Subcutaneous abdominal adipose tissue (tissue), 5 donors: Measurements from ENCODE around the gene SF3B1.

Experiments used
- H3K27ac ChIP-seq: one replicate; pipeline ENCODE4 v1.7.0; 2013; ENCODE audit warnings: low read depth, mild to moderate bottlenecking, inconsistent platforms, low read length, moderate library complexity
- H3K27me3 ChIP-seq, 5 donors: one replicate each; pipeline ENCODE4 v1.7.0; 2013; ENCODE audit warnings: low read length in 5 of 5, inconsistent platforms in 1 of 5; ENCODE audit not compliant: control insufficient read depth in 5 of 5, insufficient read depth in 4 of 5
- H3K36me3 ChIP-seq, 5 donors: one replicate each; pipeline ENCODE4 v1.7.0; 2013; ENCODE audit warnings: low read length in 5 of 5; ENCODE audit not compliant: control insufficient read depth in 5 of 5, insufficient read depth in 5 of 5
- H3K4me1 ChIP-seq, 5 donors: one replicate each; pipeline ENCODE4 v1.7.0; 2013; ENCODE audit warnings: low read length in 5 of 5, mild to moderate bottlenecking in 3 of 5, moderate library complexity in 1 of 5; ENCODE audit not compliant: control insufficient read depth in 5 of 5, insufficient read depth in 5 of 5
- H3K4me3 ChIP-seq, 5 donors: one replicate each; pipeline ENCODE4 v1.7.0; 2013; ENCODE audit warnings: low read length in 5 of 5, low read depth in 1 of 5
- H3K9ac ChIP-seq, 5 donors: one replicate each; pipeline ENCODE4 v1.7.0; 2013; ENCODE audit warnings: low read length in 5 of 5, mild to moderate bottlenecking in 4 of 5, moderate library complexity in 3 of 5
- H3K9me3 ChIP-seq, 5 donors: one replicate each; pipeline ENCODE4 v1.7.0; 2013; ENCODE audit warnings: low read length in 5 of 5; ENCODE audit not compliant: control insufficient read depth in 5 of 5
- donor health status: healthy.
- donor health status: healthy.
- donor health status: healthy.
- donor health status: healthy.
- donor health status: healthy.

Gene SF3B1

DNA sequence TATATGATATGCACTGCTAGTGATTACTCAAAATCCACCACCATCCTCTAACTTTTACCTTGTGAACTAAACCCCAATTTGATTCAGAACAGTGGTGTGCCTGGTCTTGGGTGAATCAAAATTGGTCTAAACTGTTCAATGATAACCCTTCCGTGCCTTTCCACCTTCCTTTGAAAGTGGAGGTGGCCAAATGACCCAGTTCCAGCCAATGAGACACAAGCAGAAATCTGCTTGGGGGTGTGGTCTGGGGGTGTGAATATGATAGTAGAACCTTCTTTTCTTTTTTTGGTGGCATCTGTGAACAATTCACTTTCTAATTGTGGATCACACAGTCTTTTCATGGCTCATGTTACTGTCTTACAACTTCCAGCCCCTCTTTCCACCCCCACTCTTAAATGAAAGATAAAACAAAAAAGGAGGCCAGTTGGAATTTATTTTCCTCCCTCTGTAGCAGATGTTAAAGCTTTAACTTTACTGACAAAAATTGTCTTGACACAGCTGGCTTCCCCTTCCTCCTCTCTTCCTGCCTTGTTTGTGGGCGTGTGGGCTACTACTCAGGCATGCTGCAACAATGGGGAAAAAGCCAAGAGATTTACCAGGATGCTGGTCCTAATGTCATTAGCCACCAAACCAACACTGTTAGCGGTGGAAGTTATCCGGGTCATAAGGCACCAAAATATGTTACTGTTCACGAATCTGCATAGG is 65.4 kb downstream of the SF3B1 start:
- H3K36me3 ChIP-seq = no peaks in the 10 kb centered on the region
- H3K27ac ChIP-seq = no peak overlapping the region
- no peak overlapping the region for H3K4me3 ChIP-seq
- peaks cover 0 to 12% (median 8%) of the 10 kb centered on the region in 5 donors for H3K4me1 ChIP-seq
- no peak overlapping the region for H3K9ac ChIP-seq
- no peaks in the 10 kb centered on the region for H3K27me3 ChIP-seq
- no peaks in the 10 kb centered on the region for H3K9me3 ChIP-seq

DNA sequence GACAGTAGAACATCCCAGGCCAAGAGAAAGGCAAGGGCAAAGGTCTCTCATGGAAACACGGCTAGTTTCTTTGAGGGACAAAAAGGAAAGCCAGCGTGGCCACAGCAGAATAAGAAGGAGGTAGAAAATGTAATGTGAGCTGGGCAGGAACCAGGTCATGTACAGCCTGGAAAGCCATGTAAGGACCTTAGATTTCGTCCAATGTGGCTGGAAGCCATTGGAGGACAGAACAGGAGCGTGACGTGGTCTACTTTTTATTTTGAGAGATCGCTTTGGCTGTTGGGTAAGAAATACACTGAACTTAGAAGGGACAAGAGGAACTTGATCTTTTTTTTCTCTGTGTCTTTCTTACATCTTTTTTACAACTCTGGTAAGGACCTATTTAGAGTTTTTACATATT is 66.4 kb downstream of the SF3B1 start:
- no peak overlapping the region for H3K9ac ChIP-seq
- H3K27ac ChIP-seq = no peak overlapping the region
- peaks cover 0 to 12% (median 8%) of the 10 kb centered on the region in 5 donors for H3K4me1 ChIP-seq
- no peak overlapping the region for H3K4me3 ChIP-seq
- no peaks in the 10 kb centered on the region for H3K27me3 ChIP-seq
- no peaks in the 10 kb centered on the region for H3K36me3 ChIP-seq
- no peaks in the 10 kb centered on the region for H3K9me3 ChIP-seq

DNA sequence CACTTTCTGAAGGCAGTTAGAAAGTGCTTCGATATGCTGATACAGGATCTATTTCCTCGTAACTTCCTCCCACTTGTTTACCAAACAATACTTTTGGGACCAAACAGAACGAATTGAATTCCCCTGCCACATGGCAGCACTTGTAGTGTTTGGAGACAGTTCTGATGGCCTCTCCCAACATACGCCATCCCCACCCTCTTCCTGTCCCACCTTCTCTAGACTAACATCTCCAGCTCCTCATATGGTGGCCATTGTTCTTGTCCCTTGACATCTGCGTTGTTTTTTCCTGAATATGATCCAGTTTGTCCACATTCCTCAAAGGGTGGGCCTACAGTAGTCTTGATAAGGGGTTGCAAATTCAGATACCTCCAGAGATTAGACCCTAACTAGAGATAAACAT is 70.8 kb downstream of the SF3B1 start:
- Histone ChIP-seq H3K27me3 (no peaks in the 10 kb centered on the region), H3K4me1 (peaks cover 0 to 1% (median 0%) of the 10 kb centered on the region in 5 donors), H3K27ac (no peak overlapping the region), H3K9ac (no peak overlapping the region), H3K36me3 (no peaks in the 10 kb centered on the region), H3K4me3 (no peak overlapping the region), H3K9me3 (no peaks in the 10 kb centered on the region)

DNA sequence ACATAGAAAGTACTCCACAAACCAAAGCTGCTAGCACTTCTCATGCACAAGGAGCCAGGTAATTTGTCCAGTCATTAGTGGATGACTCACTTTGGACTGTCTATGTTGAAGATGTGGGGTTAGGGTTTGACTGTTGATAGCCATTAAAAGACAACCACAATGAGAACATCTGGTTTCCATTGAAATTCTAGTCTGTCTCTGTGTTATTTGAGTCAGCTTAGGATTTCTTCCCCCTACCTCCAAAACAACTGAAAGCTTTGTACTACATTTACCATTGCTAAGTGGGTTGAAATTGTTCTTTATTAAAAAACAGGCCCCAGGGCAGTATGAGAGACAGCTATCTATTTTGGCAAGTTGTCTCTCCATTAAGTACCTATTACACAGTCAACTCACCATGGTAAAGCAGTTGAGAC is 74.1 kb downstream of the SF3B1 start:
- H3K27ac ChIP-seq = no peak overlapping the region
- no peak overlapping the region for H3K4me3 ChIP-seq
- H3K9me3 ChIP-seq = no peaks in the 10 kb centered on the region
- no peaks in the 10 kb centered on the region for H3K4me1 ChIP-seq
- no peaks in the 10 kb centered on the region for H3K27me3 ChIP-seq
- H3K9ac ChIP-seq = no peak overlapping the region
- no peaks in the 10 kb centered on the region for H3K36me3 ChIP-seq

DNA sequence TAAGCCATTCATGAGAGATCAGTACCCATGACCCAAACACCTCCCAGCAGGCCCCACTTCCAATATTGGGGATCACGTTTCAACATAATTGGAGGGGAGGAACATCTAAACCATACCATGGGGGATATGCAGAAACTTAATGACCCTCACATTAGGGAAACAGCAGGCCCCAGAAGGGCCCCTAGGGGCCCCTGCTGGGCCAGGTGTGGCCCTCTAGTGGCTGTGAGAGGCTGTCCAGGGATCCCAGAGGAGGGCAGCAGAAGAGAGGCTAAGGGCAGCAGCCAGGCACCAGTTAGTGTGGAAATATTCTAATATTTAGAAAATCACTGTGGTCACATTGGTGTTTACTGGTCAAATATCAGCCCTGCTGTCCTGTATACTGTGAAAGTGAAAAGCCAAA is 75.0 kb downstream of the SF3B1 start:
- Histone ChIP-seq H3K36me3 (no peaks in the 10 kb centered on the region), H3K9ac (no peak overlapping the region), H3K27me3 (no peaks in the 10 kb centered on the region), H3K4me1 (no peaks in the 10 kb centered on the region), H3K9me3 (no peaks in the 10 kb centered on the region), H3K4me3 (no peak overlapping the region), H3K27ac (no peak overlapping the region)

DNA sequence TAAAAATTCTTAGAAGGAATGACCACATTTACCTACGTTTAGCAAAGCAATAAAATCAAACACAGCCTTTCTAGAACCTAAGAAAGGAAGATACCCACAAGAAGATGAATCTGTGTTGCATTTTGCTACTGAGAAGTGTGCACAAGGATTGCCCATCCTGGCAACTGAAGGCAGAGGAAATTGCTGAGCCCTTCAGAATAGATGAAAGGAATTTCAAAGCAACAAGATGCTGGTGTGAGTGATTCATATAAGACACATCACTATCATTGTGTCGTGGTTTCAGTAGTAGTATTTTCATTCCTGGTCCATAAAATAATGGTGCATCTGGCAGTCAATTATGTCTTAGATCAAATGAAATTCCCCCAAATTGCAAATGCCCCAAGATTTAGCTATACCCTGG is 75.9 kb downstream of the SF3B1 start:
- H3K4me1 ChIP-seq = no peaks in the 10 kb centered on the region
- H3K36me3 ChIP-seq = no peaks in the 10 kb centered on the region
- H3K4me3 ChIP-seq = no peak overlapping the region
- H3K27me3 ChIP-seq = no peaks in the 10 kb centered on the region
- no peaks in the 10 kb centered on the region for H3K9me3 ChIP-seq
- no peak overlapping the region for H3K9ac ChIP-seq
- H3K27ac ChIP-seq = no peak overlapping the region

DNA sequence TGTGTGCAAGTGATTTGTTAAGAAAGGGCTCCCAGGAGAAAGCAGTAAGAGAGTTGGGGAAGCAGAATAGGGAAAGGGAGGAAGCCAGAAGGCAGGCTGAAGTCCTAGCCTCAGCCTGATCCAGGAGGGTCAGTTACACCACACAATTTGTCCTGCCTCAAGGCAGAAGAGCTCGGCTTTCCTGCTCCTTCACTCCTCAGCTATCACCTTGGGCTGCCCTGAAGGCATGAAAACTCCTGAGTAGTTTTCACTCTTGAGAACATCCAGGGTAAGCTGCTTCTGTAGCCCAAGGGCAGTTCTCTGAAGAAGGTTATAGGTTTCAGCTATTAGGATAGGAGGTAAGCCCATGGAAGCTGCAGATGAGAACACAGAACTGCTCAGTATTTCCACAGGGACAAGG is 76.8 kb downstream of the SF3B1 start:
- Histone ChIP-seq H3K27ac (no peak overlapping the region), H3K4me3 (no peak overlapping the region), H3K27me3 (no peaks in the 10 kb centered on the region)

DNA sequence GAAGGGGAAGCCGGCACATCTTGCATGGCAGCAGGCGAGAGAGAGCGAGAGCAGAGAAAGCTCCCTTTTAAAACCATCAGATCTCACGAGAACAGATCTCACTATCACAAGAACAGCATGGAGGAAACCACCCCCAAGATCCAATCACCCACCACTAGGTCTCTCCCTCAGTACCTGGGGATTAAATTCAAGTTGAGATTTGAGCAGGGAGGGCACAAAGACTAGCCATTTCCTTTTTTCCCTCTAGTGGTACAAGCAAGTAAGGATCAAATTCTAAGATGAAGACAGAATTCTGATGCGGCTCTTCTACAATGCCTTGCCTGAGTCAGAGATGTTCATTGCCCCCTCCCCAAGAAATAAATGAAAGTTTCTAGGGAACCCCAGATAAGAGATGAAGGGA is 78.7 kb downstream of the SF3B1 start:
- Histone ChIP-seq H3K27me3 (no peaks in the 10 kb centered on the region), H3K9me3 (no peaks in the 10 kb centered on the region), H3K27ac (no peak overlapping the region), H3K9ac (no peak overlapping the region), H3K4me3 (no peak overlapping the region), H3K4me1 (no peaks in the 10 kb centered on the region), H3K36me3 (no peaks in the 10 kb centered on the region)

More for the DNA sequence above, 76.8 kb downstream of the SF3B1 start:
- Histone ChIP-seq H3K36me3 (no peaks in the 10 kb centered on the region), H3K9me3 (no peaks in the 10 kb centered on the region), H3K9ac (no peak overlapping the region), H3K4me1 (no peaks in the 10 kb centered on the region)

DNA sequence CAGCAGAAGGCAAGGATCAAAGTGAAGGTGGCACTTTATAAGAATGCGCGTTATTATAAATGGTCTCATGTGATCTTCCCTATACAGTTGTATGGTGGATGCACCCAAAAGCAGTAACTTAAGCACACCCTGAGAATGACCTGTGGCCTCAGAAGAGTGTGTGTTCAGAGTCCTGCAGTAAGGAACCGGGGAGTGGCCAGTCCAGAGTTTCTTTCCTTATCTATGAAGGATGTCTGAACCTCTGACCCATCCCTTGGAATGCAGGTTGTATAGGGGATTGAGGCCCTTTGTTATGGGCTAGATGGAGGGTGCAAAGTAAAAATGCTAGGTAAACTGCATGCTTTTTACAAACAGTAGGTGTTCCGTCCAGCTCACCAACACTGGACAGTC is 80.7 kb downstream of the SF3B1 start:
- H3K4me1 ChIP-seq = no peaks in the 10 kb centered on the region
- no peaks in the 10 kb centered on the region for H3K36me3 ChIP-seq
- H3K4me3 ChIP-seq = no peak overlapping the region
- H3K27me3 ChIP-seq = no peaks in the 10 kb centered on the region
- no peaks in the 10 kb centered on the region for H3K9me3 ChIP-seq
- H3K9ac ChIP-seq = no peak overlapping the region
- H3K27ac ChIP-seq = no peak overlapping the region

DNA sequence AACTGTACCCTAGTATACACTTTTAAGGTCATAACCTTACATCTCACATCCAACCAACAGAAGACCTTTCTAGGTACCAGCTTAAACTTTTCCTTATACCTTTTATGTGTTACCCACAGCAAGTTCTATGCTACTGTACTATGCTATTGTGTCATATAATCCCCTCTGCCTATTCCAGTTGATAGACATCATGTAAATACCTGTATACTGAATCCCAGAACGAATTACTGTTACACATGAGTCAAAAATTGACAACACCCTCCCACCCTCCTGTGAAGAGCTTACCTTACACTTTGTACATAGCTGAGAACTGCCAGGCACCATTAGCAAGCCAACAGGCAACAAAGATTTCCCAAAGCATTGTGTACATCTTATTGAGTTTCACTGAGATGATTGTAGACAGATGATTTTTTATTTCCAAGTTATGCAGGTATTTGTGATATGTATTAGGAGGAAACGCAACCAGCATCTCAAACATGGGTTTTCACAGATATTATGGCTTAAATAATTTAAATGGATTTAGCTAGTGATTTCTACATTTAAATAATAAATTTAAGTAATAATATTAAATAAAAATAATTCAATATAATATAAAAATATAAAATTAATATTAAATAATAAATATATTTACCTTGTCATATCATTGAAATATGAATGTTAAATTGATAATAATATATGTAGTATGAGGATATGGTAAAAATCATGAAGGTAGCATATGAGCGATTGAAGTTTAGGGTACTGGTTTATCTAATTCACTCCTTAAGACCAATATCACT is 81.2 kb downstream of the SF3B1 start:
- Histone ChIP-seq H3K9me3 (no peaks in the 10 kb centered on the region), H3K4me3 (no peak overlapping the region), H3K27ac (no peak overlapping the region), H3K27me3 (no peaks in the 10 kb centered on the region), H3K4me1 (no peaks in the 10 kb centered on the region), H3K36me3 (no peaks in the 10 kb centered on the region), H3K9ac (no peak overlapping the region)
